Chondrocyte (in vitro differentiated cells): ENCODE results near the gene IGIP. TPM values are rescaled to one million over a fixed set of nuclear protein-coding genes. Genes with fewer than 3 reads are reported as not detected.

Source experiments
- DNase-seq: peaks from one replicate; pipeline ENCODE4 v3.0.0; 2021; ENCODE audit warnings: mixed read lengths, low spot score
- H3K27ac Mint-ChIP-seq: one replicate; pipeline ENCODE4 v1.8.0; 2021; ENCODE audit warnings: mild to moderate bottlenecking, moderate library complexity, mixed read lengths; ENCODE audit not compliant: unreplicated experiment
- H3K27me3 Mint-ChIP-seq: 2 replicates; pipeline ENCODE4 v1.8.0; 2021; ENCODE audit warnings: low read depth, mixed read lengths
- H3K36me3 Mint-ChIP-seq: 2 replicates; pipeline ENCODE4 v1.8.0; 2021; ENCODE audit warnings: low read depth, mixed read lengths
- H3K4me1 Mint-ChIP-seq: 2 replicates; pipeline ENCODE4 v1.8.0; 2021; ENCODE audit warnings: low read depth, mild to moderate bottlenecking, mixed read lengths
- H3K4me3 Mint-ChIP-seq: one replicate; pipeline ENCODE4 v1.8.0; 2021; ENCODE audit warnings: mild to moderate bottlenecking, moderate library complexity, mixed read lengths; ENCODE audit not compliant: unreplicated experiment
- H3K9me3 Mint-ChIP-seq: 2 replicates; pipeline ENCODE4 v1.8.0; 2021; ENCODE audit warnings: low read depth, mixed read lengths
- CTCF ChIP-seq: fragments of 200-600 bp; sonication (generic); IDR thresholded peaks from 2 replicates; pipeline ENCODE4 v1.5.0; 2021; ENCODE audit warnings: antibody characterized with exemption, mild to moderate bottlenecking, moderate library complexity
- total RNA-seq: library from RNA; stranded (reverse); gene quantifications from 3 replicates; pipeline ENCODE4 v1.2.1, GENCODE V29; 2021

IGIP gene
- total RNA-seq, 1 donor from 2014 or later, result 6.9 TPM

DNA sequence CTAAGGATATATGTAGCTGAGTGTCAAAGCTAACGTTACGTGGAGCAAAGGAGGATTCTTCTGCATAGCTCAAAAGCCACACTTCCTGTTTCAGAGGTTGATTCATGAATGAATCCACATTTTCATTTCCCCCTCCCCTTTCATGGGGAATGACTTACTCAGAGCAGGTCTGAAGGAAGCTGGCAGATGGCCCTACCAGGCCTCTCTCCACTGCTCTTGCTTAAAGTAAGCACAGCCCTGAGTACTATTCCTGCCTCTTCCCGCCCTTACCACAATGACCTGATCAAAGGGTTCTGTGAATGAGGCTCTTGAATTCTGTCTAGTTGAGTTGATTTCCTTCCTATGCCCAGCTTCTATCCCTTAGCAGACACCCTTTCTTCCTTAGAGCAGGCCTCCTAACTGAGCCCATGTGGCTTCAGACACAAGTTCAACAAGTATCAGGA, 6.3 kb downstream of the IGIP start:
- no peak for DNase-seq
- Mint-ChIP-seq H3K36me3 (no peaks in the 10 kb centered on the region), H3K27ac (peak overlapping the region; percentile 34), H3K4me1 (peaks cover 12% of the 10 kb centered on the region), H3K27me3 (no peaks in the 10 kb centered on the region), H3K4me3 (no peak overlapping the region), H3K9me3 (no peaks in the 10 kb centered on the region)
- no peak for TF ChIP-seq CTCF

DNA sequence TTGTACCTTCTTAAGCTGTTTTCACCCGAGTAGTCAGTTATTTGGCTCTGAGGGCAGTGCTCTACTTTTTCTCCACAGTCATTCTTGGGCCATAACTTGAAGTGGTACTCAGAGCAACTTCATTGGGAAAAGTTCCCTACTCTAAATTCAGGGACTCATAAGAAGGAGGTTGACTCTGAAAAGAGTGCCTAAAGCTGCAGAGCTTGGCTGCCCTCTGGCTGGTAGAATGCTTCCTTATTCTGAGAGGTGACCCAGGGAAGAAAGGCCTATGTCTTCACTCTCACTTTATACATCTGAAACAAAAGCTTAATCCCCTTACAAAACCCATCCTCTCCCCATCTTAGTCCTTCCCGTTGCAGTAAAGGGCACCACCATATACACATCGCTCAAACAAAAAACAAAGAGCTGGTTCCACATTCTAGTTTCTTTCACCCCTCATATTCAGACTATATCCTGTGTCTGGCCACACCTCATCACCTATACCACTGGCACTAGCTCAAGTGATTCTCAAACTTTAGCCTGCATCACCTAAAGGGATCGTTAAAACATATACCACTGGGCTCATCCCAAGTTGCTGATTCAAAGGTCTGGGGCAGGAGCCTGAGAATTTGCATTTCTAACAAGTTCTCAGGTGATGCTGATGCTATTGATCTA, 7.9 kb downstream of the IGIP start:
- no peaks in the 10 kb centered on the region for H3K36me3 Mint-ChIP-seq
- H3K4me3 Mint-ChIP-seq, result no peak overlapping the region
- no peak overlapping the region for H3K27ac Mint-ChIP-seq
- no peak for TF ChIP-seq CTCF
- H3K4me1 Mint-ChIP-seq, result peaks cover 12% of the 10 kb centered on the region
- no peaks in the 10 kb centered on the region for H3K9me3 Mint-ChIP-seq
- no peak for DNase-seq
- H3K27me3 Mint-ChIP-seq, result no peaks in the 10 kb centered on the region

DNA sequence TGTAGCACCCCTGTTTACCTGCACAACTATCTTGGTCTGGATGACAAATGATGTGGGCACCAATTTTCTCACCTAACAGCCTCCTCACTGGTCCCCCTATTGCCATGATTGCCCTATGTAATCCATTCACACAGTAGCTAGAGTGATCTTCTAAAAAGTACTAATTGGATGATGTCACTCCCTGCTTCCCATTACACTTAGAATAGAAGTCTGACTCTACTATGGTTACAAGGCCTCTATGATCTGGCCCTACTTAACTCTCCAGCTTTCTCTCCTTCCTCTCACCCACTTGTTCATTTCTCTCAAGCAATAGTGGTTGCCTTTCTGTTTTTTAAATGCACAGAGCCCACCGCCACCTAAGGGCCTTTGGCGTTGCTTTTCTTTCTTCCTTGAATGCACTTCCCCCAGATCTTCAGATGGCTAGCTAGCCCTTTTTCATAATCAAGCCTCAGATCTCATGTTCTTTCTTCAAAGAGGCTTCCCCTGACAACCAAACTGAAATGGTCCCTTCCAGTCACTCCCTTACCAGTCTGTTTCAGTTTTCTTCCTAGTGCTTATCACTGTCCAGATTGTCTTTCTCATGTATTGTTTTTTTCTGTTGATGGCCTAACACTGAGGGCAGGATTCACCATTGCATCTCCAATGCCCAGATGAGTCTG, 8.7 kb downstream of the IGIP start:
- no peak for DNase-seq
- Mint-ChIP-seq H3K4me3 (no peak overlapping the region), H3K27me3 (no peaks in the 10 kb centered on the region), H3K36me3 (no peaks in the 10 kb centered on the region), H3K4me1 (peaks cover 12% of the 10 kb centered on the region), H3K27ac (no peak overlapping the region), H3K9me3 (no peaks in the 10 kb centered on the region)
- TF ChIP-seq CTCF, result no peak

GRCh38 chr5:140135127-140135526, 9.4 kb downstream of the IGIP start:
- Mint-ChIP-seq H3K4me3 (no peak overlapping the region), H3K4me1 (peaks cover 12% of the 10 kb centered on the region), H3K36me3 (no peaks in the 10 kb centered on the region), H3K27ac (no peak overlapping the region), H3K27me3 (no peaks in the 10 kb centered on the region), H3K9me3 (peaks cover 3% of the 10 kb centered on the region)
- DNase-seq, result no peak
- TF ChIP-seq CTCF, result no peak

DNA sequence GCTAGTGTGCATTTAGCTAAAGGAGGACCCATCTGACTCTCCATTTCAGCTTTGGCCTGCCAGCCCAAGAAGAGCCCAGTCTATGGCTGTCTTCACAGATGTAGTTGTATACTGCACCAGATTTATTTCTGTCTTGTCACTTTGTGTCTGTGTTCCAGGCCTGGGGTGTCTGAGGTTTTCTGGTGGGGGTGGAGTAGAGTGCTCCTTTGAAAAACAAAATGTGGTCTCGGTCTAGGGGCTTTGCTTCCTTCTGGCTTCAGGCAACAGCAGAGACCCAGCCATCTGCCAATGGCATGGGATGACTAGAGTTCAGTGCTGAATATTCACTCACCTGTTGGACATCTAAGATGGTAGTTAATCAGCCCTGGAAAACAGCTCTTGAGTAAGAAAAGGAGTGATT, 10.9 kb downstream of the IGIP start:
- Mint-ChIP-seq H3K27ac (no peak overlapping the region), H3K27me3 (no peaks in the 10 kb centered on the region), H3K9me3 (peaks cover 3% of the 10 kb centered on the region), H3K36me3 (no peaks in the 10 kb centered on the region), H3K4me1 (peaks cover 10% of the 10 kb centered on the region), H3K4me3 (no peak overlapping the region)
- TF ChIP-seq CTCF, result no peak
- no peak for DNase-seq
